ENCODE results near the gene TRAM2.

- TF ChIP-seq CTCF (IDR thresholded peaks at IDR 0.05; ENCODE audit: insufficient read depth, low read length, poor library complexity, severe bottlenecking) (no peak), EZH2phosphoT487 (conservative IDR thresholded peaks at IDR 0.05; ENCODE audit: low read length) (no peak)
Measured at GRCh38 chr6:52554684-52555280, 22.1 kb downstream of the TRAM2 start.
